H1 (cell line): Measurements from ENCODE around the gene PDGFB. TPM values are rescaled to one million over a fixed set of nuclear protein-coding genes. Genes with fewer than 3 reads are reported as not detected.
A peak's percentile ranks its signal among the peaks of the same experiment; 100 is the strongest.

ENCODE experiments used
- CTCF ChIA-PET: fragments of 300-600 bp; sonication (Branson Sonifier 250); formaldehyde crosslinking; loops from one replicate; lab custom pipeline; 2021; ENCODE audit not compliant: partially characterized antibody; lab: Charles Lee
- POLR2A ChIA-PET: fragments of 300-600 bp; sonication (Branson Sonifier 250); formaldehyde crosslinking; loops from one replicate; lab custom pipeline; 2021; ENCODE audit warnings: inconsistent platforms; ENCODE audit not compliant: partially characterized antibody; lab: Charles Lee
- DNase-seq, 2 experiments: peaks; one replicate each; pipeline versions ENCODE4 v3.0.0 to v3.0.0-alpha.2; 2010 to 2022; ENCODE audit warnings: low spot score in 2 of 2, low read depth in 1 of 2, mixed read lengths in 1 of 2
- FAIRE-seq: peaks from 2 replicates; lab custom pipeline; 2011; peaks lifted over from hg19 to GRCh38; lab: Jason Lieb, UNC
- H2AFZ ChIP-seq: 2 replicates; pipeline ENCODE4 v1.8.1; 2012; ENCODE audit warnings: low read length, inconsistent platforms
- H2AK5ac ChIP-seq: 2 replicates; pipeline ENCODE4 v1.6.1; 2013; ENCODE audit warnings: low read depth, low read length
- H2BK120ac ChIP-seq: replicated peaks from 2 replicates; pipeline ENCODE3; 2013; ENCODE audit warnings: low read depth, low read length, inconsistent platforms
- H2BK12ac ChIP-seq: 2 replicates; pipeline ENCODE4 v1.6.1; 2013; ENCODE audit warnings: low read depth, low read length
- H2BK15ac ChIP-seq: 2 replicates; pipeline ENCODE4 v1.6.1; 2013; ENCODE audit warnings: low read length
- H2BK20ac ChIP-seq: 2 replicates; pipeline ENCODE4 v1.6.1; 2013; ENCODE audit warnings: low read length
- H2BK5ac ChIP-seq: 2 replicates; pipeline ENCODE4 v1.6.1; 2013; ENCODE audit warnings: low read depth, low read length
- H3K14ac ChIP-seq: 2 replicates; pipeline ENCODE4 v1.6.1; 2013; ENCODE audit warnings: inconsistent platforms; ENCODE audit not compliant: insufficient read length
- H3K18ac ChIP-seq: 2 replicates; pipeline ENCODE4 v1.6.1; 2013; ENCODE audit warnings: low read length; ENCODE audit errors: extremely low read depth
- H3K23ac ChIP-seq: 2 replicates; pipeline ENCODE4 v1.6.1; 2013; ENCODE audit warnings: inconsistent platforms; ENCODE audit not compliant: insufficient read length
- H3K23me2 ChIP-seq: 2 replicates; pipeline ENCODE4 v1.6.1; 2013; ENCODE audit warnings: low read depth, low read length
- H3K27ac ChIP-seq: 2 replicates; pipeline ENCODE4 v1.6.1; 2011; ENCODE audit warnings: low read depth, low read length, inconsistent platforms
- H3K27me3 ChIP-seq, 4 experiments: replicated peaks in 1 of 4; 1 replicate in 1 of 4; 2 replicates in 3 of 4; pipeline versions ENCODE4 v1.6.1 to v1.8.1; 2011 to 2013; ENCODE audit warnings: low read length in 3 of 4, mild to moderate bottlenecking in 3 of 4, inconsistent platforms in 2 of 4, mixed read lengths in 2 of 4, moderate library complexity in 1 of 4; ENCODE audit not compliant: control insufficient read depth in 3 of 4, insufficient read depth in 3 of 4; ENCODE audit errors: extremely low read depth in 1 of 4
- H3K36me3 ChIP-seq, 4 experiments: 2 replicates each; pipeline versions ENCODE4 v1.6.1 to v1.8.1; 2011 to 2013; ENCODE audit warnings: mild to moderate bottlenecking in 4 of 4, low read length in 3 of 4, moderate library complexity in 2 of 4, control low read depth in 1 of 4, inconsistent platforms in 1 of 4; ENCODE audit not compliant: insufficient read depth in 4 of 4, control insufficient read depth in 2 of 4
- H3K4ac ChIP-seq: replicated peaks from 2 replicates; pipeline ENCODE3; 2013; ENCODE audit warnings: low read length, low read depth, mixed read lengths, inconsistent platforms; ENCODE audit not compliant: insufficient read length
- H3K4me1 ChIP-seq, 4 experiments: replicated peaks in 1 of 4; 1 replicate in 1 of 4; 2 replicates in 3 of 4; pipeline versions ENCODE4 v1.6.1 to v1.8.1; 2011 to 2013; ENCODE audit warnings: low read length in 3 of 4, inconsistent platforms in 2 of 4, mixed read lengths in 1 of 4; ENCODE audit not compliant: insufficient read depth in 4 of 4, control insufficient read depth in 3 of 4
- H3K4me2 ChIP-seq, 2 experiments: 2 replicates each; pipeline versions ENCODE4 v1.6.1 to v1.8.1; 2011 to 2013; ENCODE audit warnings: low read depth in 2 of 2, low read length in 2 of 2, control low read depth in 1 of 2, inconsistent platforms in 1 of 2, mild to moderate bottlenecking in 1 of 2; ENCODE audit not compliant: insufficient read depth in 1 of 2
- H3K4me3 ChIP-seq, 4 experiments: fragments of 200-600, 300-600 bp in 1 of 4; sonication (generic), shearing (Covaris generic), sonication (Bioruptor Twin) in 1 of 4; 2 replicates each; pipeline versions ENCODE4 v1.5.1 to v1.8.1; 2011 to 2016; ENCODE audit warnings: low read length in 4 of 4, low read depth in 3 of 4, control low read depth in 2 of 4, inconsistent platforms in 2 of 4, mild to moderate bottlenecking in 2 of 4, mixed read lengths in 1 of 4, moderate library complexity in 1 of 4; ENCODE audit not compliant: insufficient read depth in 2 of 4; ENCODE audit errors: extremely low read depth in 1 of 4
- H3K56ac ChIP-seq: replicated peaks from 2 replicates; pipeline ENCODE3; 2013; ENCODE audit warnings: low read depth, mild to moderate bottlenecking, mixed read lengths, low read length, inconsistent platforms; ENCODE audit not compliant: insufficient read length
- H3K79me1 ChIP-seq: 2 replicates; pipeline ENCODE4 v1.6.1; 2013; ENCODE audit warnings: low read depth, low read length, control low read depth
- H3K79me2 ChIP-seq, 2 experiments: 2 replicates each; pipeline versions ENCODE4 v1.6.1 to v1.8.1; 2012 to 2013; ENCODE audit warnings: low read length in 2 of 2, mild to moderate bottlenecking in 2 of 2, inconsistent platforms in 1 of 2; ENCODE audit not compliant: insufficient read depth in 2 of 2, control insufficient read depth in 1 of 2
- H3K9ac ChIP-seq, 4 experiments: replicated peaks in 1 of 4; 1 replicate in 1 of 4; 2 replicates in 3 of 4; pipeline versions ENCODE4 v1.6.1 to v1.8.1; 2011 to 2013; ENCODE audit warnings: low read depth in 3 of 4, low read length in 3 of 4, control low read depth in 2 of 4, mild to moderate bottlenecking in 2 of 4, moderate library complexity in 2 of 4, inconsistent platforms in 1 of 4; ENCODE audit errors: extremely low read depth in 1 of 4
- H3K9me3 ChIP-seq, 2 experiments: 2 replicates each; pipeline versions ENCODE4 v1.6.1 to v1.8.1; 2012 to 2013; ENCODE audit warnings: mild to moderate bottlenecking in 2 of 2, moderate library complexity in 2 of 2, control low read depth in 1 of 2, inconsistent platforms in 1 of 2, low read depth in 1 of 2, low read length in 1 of 2, mixed read lengths in 1 of 2; ENCODE audit not compliant: insufficient read depth in 2 of 2
- H4K20me1 ChIP-seq, 2 experiments: replicated peaks in 1 of 2; 2 replicates each; pipeline versions ENCODE3 to v1.8.1; 2011 to 2013; ENCODE audit warnings: inconsistent platforms in 2 of 2, low read length in 2 of 2, mild to moderate bottlenecking in 1 of 2; ENCODE audit not compliant: insufficient read depth in 2 of 2, control insufficient read depth in 1 of 2
- H4K5ac ChIP-seq: 2 replicates; pipeline ENCODE4 v1.6.1; 2013; ENCODE audit warnings: low read length, low read depth, mixed read lengths, inconsistent platforms; ENCODE audit not compliant: insufficient read length
- H4K8ac ChIP-seq: 2 replicates; pipeline ENCODE4 v1.8.0; 2013; ENCODE audit warnings: mild to moderate bottlenecking, moderate library complexity, low read length, inconsistent platforms; ENCODE audit not compliant: insufficient read depth; ENCODE audit errors: extremely low read depth
- H4K91ac ChIP-seq: replicated peaks from 2 replicates; pipeline ENCODE3; 2013; ENCODE audit warnings: low read length, mixed read lengths, inconsistent platforms; ENCODE audit not compliant: insufficient read length
- CBX8 ChIP-seq: fragments of 300-800, 300-1000 bp; sonication (generic); IDR thresholded peaks from 2 replicates; pipeline ENCODE4 v1.7.1; 2016; ENCODE audit warnings: low read depth, low read length, borderline replicate concordance
- EP300 ChIP-seq, 2 experiments: IDR thresholded peaks; 1 replicate in 1 of 2; 2 replicates in 1 of 2; pipeline ENCODE4 v1.6.1; 2011 to 2012; ENCODE audit warnings: low read depth in 2 of 2, low read length in 2 of 2, mild to moderate bottlenecking in 2 of 2, borderline replicate concordance in 1 of 2, inconsistent platforms in 1 of 2, moderate library complexity in 1 of 2
- SIX5 ChIP-seq: IDR thresholded peaks from 2 replicates; pipeline ENCODE4 v1.6.1; 2011; ENCODE audit warnings: mild to moderate bottlenecking, low read depth, low read length
- SUZ12 ChIP-seq: fragments of 200-600 bp; sonication (generic); IDR thresholded peaks from 2 replicates; pipeline ENCODE4 v1.6.1; 2012; ENCODE audit warnings: mild to moderate bottlenecking, inconsistent platforms, low read length, moderate library complexity, mixed read lengths
- WGBS, 2 experiments: shearing (Covaris generic) in 1 of 2; methylation state at CpG; one replicate each; pipeline versions ENCODE4 v1.1.6 to v1.1.7; 2013 to 2015; ENCODE audit warnings: low lambda C conversion rate in 2 of 2, mixed read lengths in 2 of 2, inconsistent platforms in 1 of 2, low coverage in 1 of 2, missing lambda C conversion rate in 1 of 2; ENCODE audit not compliant: insufficient replicate concordance in 2 of 2, insufficient coverage in 1 of 2, insufficient read length in 1 of 2; ENCODE audit errors: extremely low coverage in 1 of 2, missing lambda C conversion rate in 1 of 2; 5-methylcytosine and 5-hydroxymethylcytosine counted together
- polyA plus RNA-seq, 7 experiments: library from polyadenylated mRNA; depleted of rRNA in 3 of 7; stranded (reverse) in 5 of 7; unstranded in 2 of 7; fragments of >200 nt in 5 of 7; fragments of 200-250 nt in 2 of 7; gene quantifications; 1 replicate in 5 of 7; 2 replicates in 1 of 7; 4 replicates in 1 of 7; pipeline versions ENCODE4 v1.2.1 to v1.2.3, GENCODE V29; 2011 to 2013; ENCODE audit warnings: missing spikeins in 2 of 7, mixed read lengths in 2 of 7
- total RNA-seq: library from RNA; stranded (reverse); fragmentation: NEBNext Ultra II Directional; extraction: Animal tissue kit (Norgen Biotek cat#: 25700); gene quantifications from 2 replicates; pipeline ENCODE4 v1.2.1, GENCODE V29; 2021

Gene PDGFB
- total and polyA plus RNA-seq, 2 of the 8 experiments (the other 6 are each of a cell fraction or from before 2014, with no cell fraction given): 3.9 to 8.5 TPM

- Histone ChIP-seq H4K91ac (no peak overlapping the region), H2AK5ac (no peak overlapping the region), H4K5ac (no peak overlapping the region), H3K56ac (no peak overlapping the region), H3K27ac (no peak overlapping the region), H3K14ac (no peak overlapping the region), H2BK5ac (no peak overlapping the region), H3K23me2 (no peaks in the 10 kb centered on the region), H2AFZ (no peak overlapping the region), H3K23ac (no peak overlapping the region), H2BK20ac (no peak overlapping the region), H3K4me2 (no peak overlapping the region), H3K9ac (no peak overlapping the region), H3K18ac (no peak overlapping the region), H3K9me3 (0 out of 4 replicates have a peak, but pooled peaks cover 0 to 2% of the 10 kb centered on the region in 2 experiments), H3K79me2 (no peaks in the 10 kb centered on the region), H4K8ac (no peak overlapping the region), H3K4ac (no peak overlapping the region), H2BK120ac (no peak overlapping the region), H3K79me1 (no peaks in the 10 kb centered on the region), H4K20me1 (no peaks in the 10 kb centered on the region), H3K27me3 (no peaks in the 10 kb centered on the region; a peak in 1 of 7 replicates), H3K4me3 (no peak overlapping the region), H2BK12ac (peak overlapping the region; percentile 68; the same call in 1 of the 2 replicates), H3K36me3 (no peaks in the 10 kb centered on the region), H3K4me1 (peaks cover 0 to 7% (median under 1%) of the 10 kb centered on the region in 4 experiments; a peak in 2 of 7 replicates), H2BK15ac (no peak overlapping the region)
- TF ChIP-seq SUZ12 (no peak), SIX5 (no peak), EP300 (IDR thresholded peaks at IDR 0.05; ENCODE audit: borderline replicate concordance in 1 of 2, low read depth in 2 of 2, low read length in 2 of 2) (no peak), CBX8 (no peak)
- POLR2A ChIA-PET: interaction anchor here (0.9 to 2.6 kb wide), 10 partner anchors 8 to 51 kb away, joined by 3 to 10 read pairs (median 4); no protein-coding TSS in a partner anchor
- CTCF ChIA-PET: interaction anchor here (0.5 to 2.5 kb wide), 16 partner anchors 9 to 151 kb away, joined by 3 to 9 read pairs (median 4); no protein-coding TSS in a partner anchor
- no peak for FAIRE-seq
- no peak for DNase-seq
- 89% methylated on average over 11 of the region's 11 CpGs; no CpG with 5 or more reads in 1 of the 2 experiments for WGBS, 2 experiments
Observed at GRCh38 chr22:39269095-39269790, 24.5 kb upstream of the PDGFB start.
